Measurements from ENCODE around the gene CREG2.

CREG2 gene

DNA sequence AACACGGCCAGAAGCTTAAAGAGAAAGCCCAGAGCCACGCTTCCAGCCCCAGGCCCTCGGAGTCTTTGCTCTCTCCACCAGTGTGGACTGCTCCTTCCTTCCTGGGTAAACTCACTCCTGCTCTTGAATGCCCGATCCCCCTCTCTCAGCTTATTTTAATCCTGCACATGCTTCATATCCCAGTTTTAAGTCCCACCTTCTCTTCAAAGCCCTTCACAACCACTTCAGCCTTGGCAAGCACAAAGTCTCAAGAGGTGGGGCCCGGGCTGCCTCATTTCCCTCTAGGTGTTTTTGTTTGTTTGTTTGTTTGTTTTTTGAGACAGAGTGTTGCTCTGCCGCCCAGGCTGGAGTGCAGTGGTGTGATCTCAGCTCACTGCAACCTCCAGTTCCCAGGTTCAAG is 21.6 kb upstream of the CREG2 start:
- no peak for DNase-seq

GRCh38 chr2:101405351-101405899 is 18.1 kb upstream of the CREG2 start:
- DNase-seq, result no peak

DNA sequence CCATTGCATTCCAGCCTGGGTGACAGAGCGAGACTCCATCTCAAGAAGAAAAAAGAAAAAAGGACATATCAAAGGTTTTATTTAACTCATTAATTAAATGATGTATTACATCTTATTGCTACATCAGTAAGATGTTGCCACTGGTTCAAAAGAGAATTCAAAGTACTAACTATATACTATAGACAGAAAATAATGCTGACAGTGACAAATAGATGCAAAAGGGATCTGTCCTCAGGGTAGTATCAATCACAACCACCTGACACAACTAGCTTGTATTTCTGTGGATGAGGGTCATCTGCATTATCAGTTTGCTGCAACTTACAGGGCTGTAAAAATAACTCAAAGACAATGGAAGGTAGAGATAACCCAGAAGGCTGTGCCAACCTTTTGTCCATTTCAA is 16.4 kb upstream of the CREG2 start:
- DNase-seq, result no peak

- no peak for DNase-seq
Observed at GRCh38 chr2:101402630-101403029, 15.3 kb upstream of the CREG2 start.

DNA sequence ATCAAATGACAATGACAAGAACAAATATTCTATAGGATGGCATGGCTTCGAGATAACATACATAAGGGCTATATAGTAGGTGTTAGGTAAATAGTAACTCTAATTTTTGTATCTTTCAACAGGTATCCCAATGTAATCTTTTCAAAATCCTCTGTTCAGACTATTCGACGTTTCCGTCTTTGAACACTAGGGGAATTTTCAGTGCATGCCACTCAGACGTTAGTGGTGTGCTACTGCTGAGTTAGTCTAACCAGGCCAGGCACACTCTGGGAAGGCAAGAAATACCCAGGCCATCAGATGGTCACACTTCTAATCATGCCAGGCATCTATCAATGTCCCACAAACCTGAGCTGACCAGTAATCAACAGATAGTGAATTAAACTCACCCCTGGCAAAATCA is 14.6 kb upstream of the CREG2 start:
- DNase-seq, result no peak

- no peak for DNase-seq
Observed at GRCh38 chr2:101401326-101401665, 14.0 kb upstream of the CREG2 start.

- no peak for DNase-seq
Observed at GRCh38 chr2:101400506-101401325, 13.4 kb upstream of the CREG2 start.

DNA sequence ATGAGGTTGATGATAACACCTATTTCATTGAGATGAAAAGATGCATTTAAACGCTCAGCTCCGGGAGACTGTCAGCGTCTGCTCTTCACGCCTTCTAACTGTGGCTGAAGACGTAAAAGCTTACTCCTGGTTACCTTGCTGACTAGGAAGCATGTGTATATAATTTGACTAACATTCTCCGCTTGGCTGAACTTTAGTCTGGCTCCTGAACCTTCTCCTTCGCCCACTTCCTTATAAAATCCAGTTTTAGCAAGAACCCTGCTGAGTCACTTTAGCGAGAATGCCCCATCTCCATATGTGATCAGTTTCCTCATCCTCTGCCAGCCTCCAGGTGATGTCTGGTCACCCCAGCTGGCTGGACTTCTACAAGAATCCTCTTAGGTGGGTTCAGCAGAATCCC is 12.7 kb upstream of the CREG2 start:
- no peak for DNase-seq

DNA sequence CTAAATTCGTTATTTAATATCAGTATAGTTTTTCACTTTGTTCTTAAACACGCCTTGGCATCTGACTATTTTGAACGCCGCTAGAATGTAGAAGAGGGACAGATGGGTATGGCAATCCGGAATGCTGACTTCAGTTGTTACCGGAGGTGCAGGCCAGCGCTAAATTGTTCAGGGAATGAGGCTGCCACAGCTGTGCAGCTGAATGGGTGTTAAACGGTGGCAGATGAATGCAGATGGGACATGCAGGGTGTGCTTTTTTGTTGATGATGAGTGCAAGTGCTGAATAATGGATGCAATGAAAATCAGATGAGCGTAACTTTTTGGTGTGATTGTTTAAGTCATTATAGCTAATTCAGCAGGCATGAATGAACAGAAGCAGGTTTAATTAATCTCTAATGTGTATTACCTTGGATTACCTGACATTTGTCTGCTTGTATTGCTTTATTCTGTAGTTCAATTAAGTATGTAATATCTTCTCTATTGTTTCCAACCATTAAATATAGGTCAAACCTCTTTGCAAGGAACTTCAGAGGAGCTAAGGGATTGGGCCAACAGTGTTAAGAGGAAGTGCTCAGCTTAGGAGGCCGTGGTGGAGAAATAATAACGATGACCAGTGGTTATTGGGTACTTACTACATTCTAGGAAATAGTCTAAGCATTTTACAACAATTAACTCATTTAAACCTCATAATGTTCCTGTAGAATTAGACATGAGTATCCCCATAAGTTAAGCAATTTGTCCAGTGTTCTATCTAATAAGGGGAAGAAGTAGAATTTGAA is 11.9 kb upstream of the CREG2 start:
- no peak for DNase-seq

DNA sequence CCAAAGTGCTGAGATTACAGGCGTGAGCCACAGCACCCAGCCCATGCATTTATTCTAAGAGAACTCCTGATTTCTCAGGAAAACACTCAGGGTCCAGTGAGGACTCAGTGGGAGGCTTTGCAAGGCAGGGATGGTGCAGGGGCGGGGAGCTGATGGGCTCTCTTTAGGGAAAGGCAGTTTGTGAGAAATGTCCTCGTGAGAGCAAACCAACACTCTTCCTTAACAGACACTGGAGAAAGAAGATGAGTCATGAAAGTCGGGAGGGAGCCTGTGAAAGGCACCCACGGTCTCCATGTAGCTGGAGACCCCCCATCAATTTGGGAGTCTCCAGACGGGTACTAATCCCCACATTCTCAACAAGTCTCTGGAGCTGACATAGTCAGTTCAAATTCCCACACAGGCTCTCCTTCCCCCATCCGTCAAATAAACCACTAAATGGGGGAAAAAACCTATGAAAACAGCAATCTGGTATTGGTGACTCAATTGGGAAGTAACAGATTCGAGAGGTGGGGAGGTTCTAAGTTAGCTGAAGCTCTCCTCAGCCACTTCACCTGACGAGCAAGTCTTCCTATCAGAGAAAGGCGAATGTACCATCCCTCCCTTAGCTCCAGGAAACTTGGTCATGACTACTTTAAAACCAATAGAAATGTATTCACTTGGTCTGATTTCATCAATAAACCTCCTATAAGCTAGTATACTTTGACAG is 11.0 kb upstream of the CREG2 start:
- no peak for DNase-seq

DNA sequence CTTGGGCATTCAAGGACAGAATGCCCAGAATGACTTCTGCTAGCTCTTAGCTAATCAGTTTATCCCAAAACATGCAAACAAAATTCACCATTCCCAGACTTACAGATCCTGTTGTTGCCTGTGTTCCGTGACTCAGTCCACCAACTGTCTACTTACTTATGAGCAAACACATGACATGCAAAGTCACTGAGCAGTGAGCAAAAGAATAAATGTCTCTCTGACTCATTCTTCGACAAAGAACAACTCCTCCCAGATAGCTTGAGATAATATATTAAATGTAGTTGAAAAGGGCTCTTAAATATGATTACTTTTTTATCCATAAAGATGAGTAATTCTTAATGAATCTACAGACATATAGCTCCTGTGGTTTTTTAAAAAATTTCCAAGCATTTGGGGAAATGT is 9.0 kb upstream of the CREG2 start:
- no peak for DNase-seq

GRCh38 chr2:101395545-101396315 is 8.4 kb upstream of the CREG2 start:
- DNase-seq, result no peak

- no peak for DNase-seq
Observed at GRCh38 chr2:101388232-101388631, 929 bp upstream of the CREG2 start.

DNA sequence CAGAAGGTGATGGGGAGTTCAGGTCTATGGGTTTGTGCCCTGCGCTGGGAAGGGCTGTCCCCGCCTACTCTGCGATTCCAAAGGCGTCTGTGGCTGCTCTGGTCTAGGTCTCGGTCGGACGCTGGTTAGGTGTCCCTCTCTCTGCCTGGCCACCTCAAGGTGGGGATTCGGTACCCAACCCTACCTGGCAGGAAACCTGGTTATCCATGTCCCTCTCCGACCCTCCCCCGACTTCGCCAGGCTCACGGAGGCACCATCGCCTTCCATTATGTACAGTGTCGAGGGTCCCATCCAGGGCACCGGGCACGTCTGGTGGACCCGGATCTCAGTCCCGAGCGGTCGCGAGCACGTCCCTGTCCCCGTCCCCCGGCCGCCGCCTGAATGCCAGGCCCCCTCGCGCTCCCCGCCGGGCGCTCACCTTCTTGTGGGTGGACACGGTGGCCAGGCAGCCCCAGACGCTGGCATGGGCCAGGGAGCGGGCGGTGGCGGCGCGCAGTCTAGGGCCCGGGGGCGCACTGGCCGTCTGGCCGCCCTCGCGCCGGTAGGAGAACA is 628 bp downstream of the CREG2 start:
- no peak for DNase-seq

DNA sequence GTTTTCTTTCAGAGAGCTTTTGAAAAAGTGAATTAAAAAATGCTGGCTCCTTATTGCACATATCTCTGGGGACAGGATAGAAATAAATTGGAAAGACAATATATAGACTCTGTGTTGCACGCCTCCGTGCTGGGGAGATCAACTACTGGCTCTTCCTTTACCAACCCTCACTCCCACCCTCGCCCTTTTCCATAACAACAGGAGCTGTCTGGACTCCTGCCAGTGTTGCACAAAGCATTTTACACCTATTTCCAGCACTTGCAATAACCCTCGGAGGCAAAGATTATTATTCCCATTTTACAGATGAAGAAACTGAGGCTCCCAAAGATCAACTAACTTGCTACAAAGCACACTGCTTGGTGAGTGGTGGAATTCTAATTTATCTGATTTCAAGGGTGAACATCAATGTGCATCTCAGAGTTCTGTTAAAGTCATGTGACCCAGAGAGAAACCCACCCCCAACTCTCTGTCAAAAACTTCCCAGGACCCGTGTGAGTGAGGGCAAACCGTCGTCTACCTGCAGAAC is 4.2 kb downstream of the CREG2 start:
- DNase-seq, result no peak

DNA sequence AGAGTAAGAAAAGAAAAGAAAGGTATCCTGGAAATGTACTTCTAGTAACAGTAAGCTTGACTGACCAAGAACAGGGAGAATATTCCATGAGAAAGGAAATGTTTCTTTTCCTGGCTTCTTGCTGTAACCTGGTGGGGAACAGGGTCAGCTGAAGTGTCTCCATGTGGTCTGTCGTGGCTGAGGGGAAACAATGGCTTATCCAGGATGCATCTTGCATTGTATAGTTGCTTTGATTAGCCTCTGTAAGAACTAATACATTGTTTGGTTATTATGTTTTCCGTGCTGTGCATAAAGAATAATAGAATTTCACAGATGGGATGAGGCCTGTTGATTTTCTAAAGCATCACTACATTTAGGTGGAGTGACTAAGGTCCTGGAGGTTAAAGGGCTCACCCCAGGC is 4.9 kb downstream of the CREG2 start:
- no peak for DNase-seq

- no peak for DNase-seq
Observed at GRCh38 chr2:101380376-101380775, 6.9 kb downstream of the CREG2 start.

GRCh38 chr2:101379091-101379490 is 8.2 kb downstream of the CREG2 start:
- no peak for DNase-seq

DNA sequence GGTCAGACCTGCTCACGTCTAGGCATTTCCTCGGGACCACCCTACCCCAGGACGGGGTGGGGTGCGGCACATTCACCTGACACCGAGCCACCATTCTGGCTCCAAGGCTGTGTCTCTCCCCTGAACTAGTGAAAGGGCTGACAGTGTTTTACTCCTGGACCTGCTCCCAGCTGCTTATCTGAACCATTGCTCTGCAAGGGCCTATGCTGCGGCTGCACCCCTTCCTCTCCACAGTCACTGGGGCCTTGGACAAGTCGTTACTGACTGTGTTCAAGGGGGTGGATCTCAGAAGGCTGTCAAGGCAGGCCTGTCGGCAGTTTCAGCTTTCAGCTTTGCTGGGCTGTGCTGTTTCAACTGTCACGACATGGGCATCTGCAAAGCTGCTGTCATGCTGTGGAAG is 11.7 kb downstream of the CREG2 start:
- no peak for DNase-seq

GRCh38 chr2:101374821-101375561 is 12.3 kb downstream of the CREG2 start:
- DNase-seq, result no peak

GRCh38 chr2:101372792-101373191 is 14.5 kb downstream of the CREG2 start:
- DNase-seq, result no peak

Measured in activated naive CD4-positive, alpha-beta T cell treated with Interleukin-2 at 50 U/mL for 16 hours (primary cell).